ENCODE results near the gene JAK1.

Gene JAK1

DNA sequence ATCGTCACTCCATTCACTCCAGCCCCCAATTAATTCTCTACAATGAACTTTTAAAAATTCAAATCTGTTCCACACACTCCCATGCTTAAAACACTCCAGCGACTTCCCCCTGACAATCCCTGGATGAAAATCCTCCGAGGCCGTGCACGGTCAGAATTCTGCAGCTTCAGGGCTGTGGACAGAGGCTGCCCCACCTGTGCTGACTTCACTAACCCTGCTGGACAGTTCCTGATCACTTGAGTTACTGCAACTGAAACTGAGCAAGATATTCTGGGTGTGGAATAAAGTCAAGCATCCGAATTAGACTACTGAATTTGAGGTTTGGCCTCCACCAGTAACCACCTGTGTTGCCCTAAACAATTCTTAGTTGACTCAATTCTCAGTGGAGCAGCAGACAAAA lies 1.0 kb upstream of the JAK1 start:
- no peaks in the 10 kb centered on the region for H3K36me3 ChIP-seq (ENCODE audit: control insufficient read depth in 2 of 2, insufficient read depth in 1 of 2, low read length in 2 of 2)
- no peak overlapping the region for H3K4me3 ChIP-seq (ENCODE audit: low read depth, low read length)
- TF ChIP-seq, protein P1, sequence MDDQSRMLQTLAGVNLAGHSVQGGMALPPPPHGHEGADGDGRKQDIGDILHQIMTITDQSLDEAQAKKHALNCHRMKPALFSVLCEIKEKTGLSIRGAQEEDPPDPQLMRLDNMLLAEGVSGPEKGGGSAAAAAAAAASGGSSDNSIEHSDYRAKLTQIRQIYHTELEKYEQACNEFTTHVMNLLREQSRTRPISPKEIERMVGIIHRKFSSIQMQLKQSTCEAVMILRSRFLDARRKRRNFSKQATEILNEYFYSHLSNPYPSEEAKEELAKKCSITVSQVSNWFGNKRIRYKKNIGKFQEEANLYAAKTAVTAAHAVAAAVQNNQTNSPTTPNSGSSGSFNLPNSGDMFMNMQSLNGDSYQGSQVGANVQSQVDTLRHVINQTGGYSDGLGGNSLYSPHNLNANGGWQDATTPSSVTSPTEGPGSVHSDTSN (CRISPR knock-in tag; IDR thresholded peaks at IDR 0.05): no peak
- TF ChIP-seq REST (tag by site-specific recombination; IDR thresholded peaks at IDR 0.05): peak; percentile 93
- ChIA-PET CTCF (no interaction called here), POLR2A (interaction anchor here (3.5 kb wide), 1 partner anchor 35 kb away, joined by 15 read pairs; no protein-coding TSS in a partner anchor)
- H3K4me1 ChIP-seq (ENCODE audit: control insufficient read depth, insufficient read depth, low read length): peaks cover 3% of the 10 kb centered on the region; the same call in 1 of the 2 replicates
- no peak overlapping the region for H3K27ac ChIP-seq (ENCODE audit: extremely low read depth, low read depth, low read length)
- no peaks in the 10 kb centered on the region for H3K9me3 ChIP-seq (ENCODE audit: control insufficient read depth, insufficient read depth, low read depth, low read length)

DNA sequence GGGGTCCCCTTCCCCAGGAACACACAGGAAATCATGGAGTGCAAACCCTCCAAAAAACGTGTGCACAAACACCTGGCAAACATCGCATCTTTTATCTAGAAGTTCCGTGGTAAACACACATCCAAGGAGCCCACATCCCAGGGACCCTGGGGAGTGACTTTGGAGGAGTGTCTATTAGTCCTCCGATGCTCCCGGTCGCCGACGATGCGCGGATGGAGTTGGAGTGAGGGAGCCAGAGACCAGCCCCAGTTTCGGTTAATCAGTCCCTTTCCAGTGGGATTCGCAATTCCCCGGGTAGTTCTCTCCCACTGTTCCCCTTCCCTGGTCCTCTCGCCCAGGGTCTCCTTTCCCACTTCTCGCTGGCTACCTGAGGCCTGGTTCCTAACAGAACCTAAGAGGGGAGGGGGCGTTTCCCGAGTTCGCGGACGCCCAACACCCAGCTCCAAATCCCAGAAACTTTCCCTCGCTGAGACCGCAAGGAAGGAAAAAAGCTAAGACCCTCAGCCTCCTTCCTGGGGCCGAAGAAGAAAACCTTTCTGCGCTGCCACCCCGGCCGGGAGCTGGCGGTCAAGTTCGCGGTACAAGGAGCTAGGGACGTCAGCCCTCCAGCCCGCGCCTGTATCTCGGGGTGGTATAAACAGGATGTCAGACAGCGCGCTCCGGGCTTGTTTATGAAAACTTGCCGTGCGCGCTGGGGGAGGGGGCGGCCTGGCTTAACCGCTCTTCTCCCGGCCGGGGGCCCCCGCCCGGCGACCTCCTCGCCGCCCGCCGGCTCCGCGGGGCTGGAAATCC lies 787 bp downstream of the JAK1 start:
- Histone ChIP-seq H3K4me1 (ENCODE audit: control insufficient read depth, insufficient read depth, low read length) (peaks cover 3% of the 10 kb centered on the region), H3K4me3 (ENCODE audit: low read depth, low read length) (peak overlapping the region; percentile 89), H3K36me3 (ENCODE audit: control insufficient read depth in 2 of 2, insufficient read depth in 1 of 2, low read length in 2 of 2) (no peaks in the 10 kb centered on the region), H3K27ac (ENCODE audit: extremely low read depth, low read depth, low read length) (peak overlapping the region; percentile 86), H3K9me3 (ENCODE audit: control insufficient read depth, insufficient read depth, low read depth, low read length) (no peaks in the 10 kb centered on the region)
- ChIA-PET CTCF (interaction anchor here (0.7 to 1.2 kb wide), 2 partner anchors 16 to 254 kb away, joined by 3 to 4 read pairs; no protein-coding TSS in a partner anchor), POLR2A (interaction anchor here (1.0 to 3.5 kb wide), 8 partner anchors 9 to 127 kb away, joined by 3 to 15 read pairs (median 4); no protein-coding TSS in a partner anchor)
- no peak for TF ChIP-seq ZNF76 (tag by site-specific recombination; IDR thresholded peaks at IDR 0.05; ENCODE audit: borderline replicate concordance, low read depth)
- TF ChIP-seq ZBTB8A (tag by site-specific recombination; IDR thresholded peaks at IDR 0.05): peak; percentile 61
- TF ChIP-seq, protein P2, sequence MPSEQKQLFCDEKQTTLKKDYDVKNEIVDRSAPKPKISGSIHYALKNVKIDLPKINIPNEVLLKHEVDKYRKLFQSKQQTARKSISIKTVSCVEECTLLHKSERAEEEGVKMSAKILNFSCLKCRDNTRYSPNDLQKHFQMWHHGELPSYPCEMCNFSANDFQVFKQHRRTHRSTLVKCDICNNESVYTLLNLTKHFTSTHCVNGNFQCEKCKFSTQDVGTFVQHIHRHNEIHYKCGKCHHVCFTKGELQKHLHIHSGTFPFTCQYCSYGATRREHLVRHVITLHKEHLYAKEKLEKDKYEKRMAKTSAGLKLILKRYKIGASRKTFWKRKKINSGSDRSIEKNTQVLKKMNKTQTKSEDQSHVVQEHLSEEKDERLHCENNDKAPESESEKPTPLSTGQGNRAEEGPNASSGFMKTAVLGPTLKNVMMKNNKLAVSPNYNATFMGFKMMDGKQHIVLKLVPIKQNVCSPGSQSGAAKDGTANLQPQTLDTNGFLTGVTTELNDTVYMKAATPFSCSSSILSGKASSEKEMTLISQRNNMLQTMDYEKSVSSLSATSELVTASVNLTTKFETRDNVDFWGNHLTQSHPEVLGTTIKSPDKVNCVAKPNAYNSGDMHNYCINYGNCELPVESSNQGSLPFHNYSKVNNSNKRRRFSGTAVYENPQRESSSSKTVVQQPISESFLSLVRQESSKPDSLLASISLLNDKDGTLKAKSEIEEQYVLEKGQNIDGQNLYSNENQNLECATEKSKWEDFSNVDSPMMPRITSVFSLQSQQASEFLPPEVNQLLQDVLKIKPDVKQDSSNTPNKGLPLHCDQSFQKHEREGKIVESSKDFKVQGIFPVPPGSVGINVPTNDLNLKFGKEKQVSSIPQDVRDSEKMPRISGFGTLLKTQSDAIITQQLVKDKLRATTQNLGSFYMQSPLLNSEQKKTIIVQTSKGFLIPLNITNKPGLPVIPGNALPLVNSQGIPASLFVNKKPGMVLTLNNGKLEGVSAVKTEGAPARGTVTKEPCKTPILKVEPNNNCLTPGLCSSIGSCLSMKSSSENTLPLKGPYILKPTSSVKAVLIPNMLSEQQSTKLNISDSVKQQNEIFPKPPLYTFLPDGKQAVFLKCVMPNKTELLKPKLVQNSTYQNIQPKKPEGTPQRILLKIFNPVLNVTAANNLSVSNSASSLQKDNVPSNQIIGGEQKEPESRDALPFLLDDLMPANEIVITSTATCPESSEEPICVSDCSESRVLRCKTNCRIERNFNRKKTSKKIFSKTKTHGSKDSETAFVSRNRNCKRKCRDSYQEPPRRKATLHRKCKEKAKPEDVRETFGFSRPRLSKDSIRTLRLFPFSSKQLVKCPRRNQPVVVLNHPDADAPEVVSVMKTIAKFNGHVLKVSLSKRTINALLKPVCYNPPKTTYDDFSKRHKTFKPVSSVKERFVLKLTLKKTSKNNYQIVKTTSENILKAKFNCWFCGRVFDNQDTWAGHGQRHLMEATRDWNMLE (tag by site-specific recombination; conservative IDR thresholded peaks at IDR 0.05; ENCODE audit: low read depth): no peak
- TF ChIP-seq, protein P3, sequence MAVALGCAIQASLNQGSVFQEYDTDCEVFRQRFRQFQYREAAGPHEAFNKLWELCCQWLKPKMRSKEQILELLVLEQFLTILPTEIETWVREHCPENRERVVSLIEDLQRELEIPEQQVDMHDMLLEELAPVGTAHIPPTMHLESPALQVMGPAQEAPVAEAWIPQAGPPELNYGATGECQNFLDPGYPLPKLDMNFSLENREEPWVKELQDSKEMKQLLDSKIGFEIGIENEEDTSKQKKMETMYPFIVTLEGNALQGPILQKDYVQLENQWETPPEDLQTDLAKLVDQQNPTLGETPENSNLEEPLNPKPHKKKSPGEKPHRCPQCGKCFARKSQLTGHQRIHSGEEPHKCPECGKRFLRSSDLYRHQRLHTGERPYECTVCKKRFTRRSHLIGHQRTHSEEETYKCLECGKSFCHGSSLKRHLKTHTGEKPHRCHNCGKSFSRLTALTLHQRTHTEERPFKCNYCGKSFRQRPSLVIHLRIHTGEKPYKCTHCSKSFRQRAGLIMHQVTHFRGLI (tag by site-specific recombination; IDR thresholded peaks at IDR 0.05): peak; percentile 74
- 0 out of 2 replicates have a peak, but pooled peaks have one; percentile 36 for TF ChIP-seq PRDM1 (tag by site-specific recombination; IDR thresholded peaks at IDR 0.05)
- TF ChIP-seq ZNF366 (tag by site-specific recombination; conservative IDR thresholded peaks at IDR 0.05): peak; percentile 51; the same call in 1 of the 2 replicates
- 0 out of 2 replicates have a peak, but pooled peaks have one; percentile 30 for TF ChIP-seq ZNF501 (tag by site-specific recombination; IDR thresholded peaks at IDR 0.05)
- no peak for TF ChIP-seq ZNF521 (tag by site-specific recombination; IDR thresholded peaks at IDR 0.05)
- TF ChIP-seq SCRT1 (tag by site-specific recombination; IDR thresholded peaks at IDR 0.05; ENCODE audit: borderline replicate concordance): no peak
- TF ChIP-seq PRDM2 (tag by site-specific recombination; IDR thresholded peaks at IDR 0.05; ENCODE audit: borderline replicate concordance): no peak
- peak; percentile 65 for TF ChIP-seq GLIS2 (tag by site-specific recombination; IDR thresholded peaks at IDR 0.05)
- TF ChIP-seq ZNF24 (tag by site-specific recombination; IDR thresholded peaks at IDR 0.05): no peak

All from HEK293 (cell line).